T-cell (primary cell): ENCODE results near the gene C6orf120. TPM values are rescaled to one million over a fixed set of nuclear protein-coding genes. Genes with fewer than 3 reads are reported as not detected.

Experiments
- ATAC-seq, 4 experiments: fragments of 200-7000 bp in 3 of 4; fragments of 150-1000 bp in 1 of 4; cut with Tn5 transposase; replicated peaks in 1 of 4; 1 replicate in 3 of 4; 2 replicates in 1 of 4; pipeline ENCODE4 v1.10.0; 2021; ENCODE audit warnings: moderate library complexity in 3 of 4, mild to moderate bottlenecking in 2 of 4, moderate number of reproducible peaks in 1 of 4
- CTCF ChIA-PET, 2 donors: fragments of 300-600 bp; sonication (Branson Sonifier 250); formaldehyde crosslinking; loops; one replicate each; lab custom pipeline; 2022; ENCODE audit warnings: antibody characterized with exemption in 2 of 2; lab: Charles Lee
- POLR2A ChIA-PET, 2 donors: fragments of 300-600 bp; sonication (Branson Sonifier 250); formaldehyde crosslinking; loops; one replicate each; lab custom pipeline; 2022; ENCODE audit warnings: antibody characterized with exemption in 2 of 2; lab: Charles Lee
- DNase-seq, 35 experiments: peaks; one replicate each; pipeline versions ENCODE4 v3.0.0 to v3.0.0-alpha.2; 2013 to 2023
- H3K27ac ChIP-seq: one replicate; pipeline ENCODE4 v1.5.1; 2013; ENCODE audit warnings: low read length
- H3K27me3 ChIP-seq, 2 experiments: replicated peaks in 1 of 2; 1 replicate in 1 of 2; 2 replicates in 1 of 2; pipeline versions ENCODE4 v1.6.1 to v1.7.0; 2013; ENCODE audit warnings: low read length in 1 of 2, mixed read lengths in 1 of 2; ENCODE audit not compliant: control insufficient read depth in 2 of 2, insufficient read depth in 2 of 2; ENCODE audit errors: extremely low read depth in 1 of 2
- H3K36me3 ChIP-seq, 2 donors: 1 replicate in 1 of 2; 2 replicates in 1 of 2; pipeline versions ENCODE4 v1.6.1 to v1.7.0; 2013; ENCODE audit warnings: low read length in 1 of 2; ENCODE audit not compliant: control insufficient read depth in 2 of 2, insufficient read depth in 1 of 2; ENCODE audit errors: extremely low read depth in 1 of 2
- H3K4me1 ChIP-seq, 2 experiments: 1 replicate in 1 of 2; 2 replicates in 1 of 2; pipeline versions ENCODE4 v1.6.1 to v1.7.0; 2013; ENCODE audit warnings: low read length in 2 of 2, mixed read lengths in 1 of 2; ENCODE audit not compliant: insufficient read depth in 2 of 2, control insufficient read depth in 1 of 2; ENCODE audit errors: extremely low read depth in 1 of 2
- H3K4me3 ChIP-seq, 2 donors: 1 replicate in 1 of 2; 2 replicates in 1 of 2; pipeline versions ENCODE4 v1.5.1 to v1.7.0; 2013; ENCODE audit warnings: mild to moderate bottlenecking in 2 of 2, low read length in 1 of 2, moderate library complexity in 1 of 2; ENCODE audit not compliant: control insufficient read depth in 1 of 2; ENCODE audit errors: extremely low read depth in 1 of 2
- H3K9me3 ChIP-seq: 2 replicates; pipeline ENCODE4 v1.7.0; 2013
- H3K27ac Mint-ChIP-seq, 2 donors: one replicate each; pipeline ENCODE4 v1.8.0; 2020 to 2021; ENCODE audit warnings: mild to moderate bottlenecking in 2 of 2, mixed read lengths in 2 of 2
- H3K27me3 Mint-ChIP-seq, 2 donors: one replicate each; pipeline ENCODE4 v1.8.0; 2021 to 2022; ENCODE audit warnings: mixed read lengths in 2 of 2
- H3K36me3 Mint-ChIP-seq: one replicate; pipeline ENCODE4 v1.8.0; 2021; ENCODE audit warnings: mixed read lengths
- H3K4me1 Mint-ChIP-seq, 3 donors: one replicate each; pipeline ENCODE4 v1.8.0; 2020 to 2022; ENCODE audit warnings: mixed read lengths in 3 of 3, mild to moderate bottlenecking in 1 of 3
- H3K4me3 Mint-ChIP-seq, 3 donors: one replicate each; pipeline ENCODE4 v1.8.0; 2020 to 2022; ENCODE audit warnings: mild to moderate bottlenecking in 3 of 3, mixed read lengths in 3 of 3, moderate library complexity in 3 of 3
- H3K9me3 Mint-ChIP-seq, 3 donors: one replicate each; pipeline ENCODE4 v1.8.0; 2020 to 2022; ENCODE audit warnings: mixed read lengths in 3 of 3
- WGBS: methylation state at CpG from one replicate; pipeline ENCODE4 v1.1.5; 2013; ENCODE audit warnings: missing lambda C conversion rate; ENCODE audit not compliant: insufficient coverage; 5-methylcytosine and 5-hydroxymethylcytosine counted together
- total RNA-seq, 35 experiments: library from RNA in 6 of 35; stranded (reverse) in 6 of 35; fragments of 120-200 nt in 1 of 35; gene quantifications; one replicate each; pipeline versions ENCODE4 v1.2.1 to v1.2.4 and lab custom pipeline; 2013 to 2026

C6orf120 gene
- total RNA-seq, 5 donors from 2014 or later (not counting 1 experiment from before 2014, with no cell fraction given), result 17.6 to 30.7 (median 26.2) TPM

DNA sequence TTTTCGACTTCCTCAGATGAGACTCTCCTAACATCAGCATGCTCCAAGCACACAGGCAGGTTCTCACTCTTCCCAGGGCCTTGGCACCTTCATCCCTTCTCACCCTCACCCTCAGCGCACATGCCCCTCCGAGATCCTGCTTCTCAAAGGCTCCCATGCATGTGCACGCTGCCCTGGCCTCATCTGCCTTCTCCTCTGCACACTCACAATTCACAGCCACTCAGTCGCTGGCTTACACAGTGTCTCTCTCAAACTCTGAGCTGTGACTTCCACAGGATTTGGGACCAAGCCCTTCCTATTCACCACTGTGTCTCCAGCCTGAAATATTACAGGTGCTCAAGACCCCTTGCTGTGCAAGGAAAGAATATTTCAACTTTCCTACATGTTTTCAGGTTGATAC lies 30.4 kb upstream of the C6orf120 start:
- DNase-seq, result no peak
- Histone ChIP-seq H3K9me3 (no peaks in the 10 kb centered on the region), H3K27ac (no peak overlapping the region), H3K36me3 (peaks cover 4 to 11% of the 10 kb centered on the region in 2 donors), H3K4me3 (no peak overlapping the region), H3K4me1 (no peaks in the 10 kb centered on the region), H3K27me3 (no peaks in the 10 kb centered on the region)
- no peak for ATAC-seq
- Mint-ChIP-seq H3K4me3 (no peak overlapping the region), H3K4me1 (peaks cover 0 to 16% (median 7%) of the 10 kb centered on the region in 3 donors), H3K36me3 (peaks cover 51% of the 10 kb centered on the region), H3K9me3 (no peaks in the 10 kb centered on the region), H3K27ac (no peak overlapping the region), H3K27me3 (no peaks in the 10 kb centered on the region)
- ChIA-PET CTCF (no interaction called here), POLR2A (no interaction called here)
- WGBS, result 92% methylated on average over 5 of the region's 5 CpGs

DNA sequence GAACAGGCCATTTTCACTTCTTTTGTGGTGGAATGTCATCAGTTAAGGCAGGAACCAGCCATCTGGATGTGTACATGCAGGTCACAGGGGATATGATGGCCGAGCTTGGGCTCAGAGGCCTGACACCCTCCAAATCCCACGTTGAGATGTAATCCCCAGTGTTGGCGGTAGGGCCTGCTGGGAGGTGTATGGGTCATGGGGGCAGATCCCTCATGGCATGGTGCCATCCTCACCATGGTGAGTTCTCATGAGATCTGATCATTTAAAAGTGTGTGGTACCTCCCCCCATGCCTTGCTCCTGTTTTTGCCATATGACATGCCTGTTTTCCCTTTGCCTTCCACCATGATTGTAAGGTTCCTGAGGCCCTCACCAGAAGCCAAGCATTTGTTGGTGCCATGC lies 26.9 kb upstream of the C6orf120 start:
- no peaks in the 10 kb centered on the region for H3K27me3 Mint-ChIP-seq
- Histone ChIP-seq H3K9me3 (no peaks in the 10 kb centered on the region), H3K4me1 (no peaks in the 10 kb centered on the region), H3K27me3 (no peaks in the 10 kb centered on the region), H3K4me3 (no peak overlapping the region), H3K27ac (no peak overlapping the region), H3K36me3 (peaks cover 0 to 2% of the 10 kb centered on the region in 2 donors)
- WGBS, result 90% methylated on average over 2 of the region's 3 CpGs
- peaks cover 0 to 1% (median 0%) of the 10 kb centered on the region in 3 donors for H3K9me3 Mint-ChIP-seq
- ChIA-PET CTCF (no interaction called here), POLR2A (no interaction called here)
- no peak overlapping the region for H3K4me3 Mint-ChIP-seq
- H3K36me3 Mint-ChIP-seq, result peaks cover 53% of the 10 kb centered on the region
- ATAC-seq (no peak), DNase-seq (no peak)
- H3K27ac Mint-ChIP-seq, result no peak overlapping the region
- peaks cover 0 to 7% (median 3%) of the 10 kb centered on the region in 3 donors for H3K4me1 Mint-ChIP-seq

DNA sequence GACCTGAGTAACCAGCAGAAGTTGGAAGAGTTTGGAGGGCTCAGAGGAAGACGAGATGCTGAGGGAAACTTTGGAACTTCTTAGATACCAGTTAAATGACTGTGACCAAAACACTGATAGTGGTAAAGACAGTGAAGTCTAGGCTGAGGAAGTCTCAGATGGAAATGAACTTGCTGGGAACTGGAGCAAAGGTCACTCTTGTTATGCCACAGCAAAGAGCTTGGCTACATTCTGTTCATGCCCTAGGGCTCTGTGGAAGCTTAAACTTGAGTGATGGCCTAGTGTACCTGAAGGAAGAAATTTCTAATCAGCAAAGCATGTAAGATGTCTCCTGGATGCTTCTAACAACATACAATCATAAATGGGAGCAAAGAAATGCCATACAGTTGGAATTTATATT lies 24.8 kb upstream of the C6orf120 start:
- Mint-ChIP-seq H3K9me3 (peaks cover 0 to 15% (median 8%) of the 10 kb centered on the region in 3 donors), H3K4me3 (no peak overlapping the region), H3K36me3 (peaks cover 64% of the 10 kb centered on the region), H3K27ac (no peak overlapping the region), H3K4me1 (peaks cover 0 to 3% (median under 1%) of the 10 kb centered on the region in 3 donors), H3K27me3 (no peaks in the 10 kb centered on the region)
- ChIA-PET CTCF (no interaction called here), POLR2A (no interaction called here)
- no peaks in the 10 kb centered on the region for H3K36me3 ChIP-seq
- H3K9me3 ChIP-seq, result no peaks in the 10 kb centered on the region
- ATAC-seq, result no peak
- WGBS, result 80% methylated on average over 1 of the region's 1 CpG
- no peak overlapping the region for H3K4me3 ChIP-seq
- H3K4me1 ChIP-seq, result no peaks in the 10 kb centered on the region
- DNase-seq, result no peak
- no peaks in the 10 kb centered on the region for H3K27me3 ChIP-seq
- H3K27ac ChIP-seq, result no peak overlapping the region

DNA sequence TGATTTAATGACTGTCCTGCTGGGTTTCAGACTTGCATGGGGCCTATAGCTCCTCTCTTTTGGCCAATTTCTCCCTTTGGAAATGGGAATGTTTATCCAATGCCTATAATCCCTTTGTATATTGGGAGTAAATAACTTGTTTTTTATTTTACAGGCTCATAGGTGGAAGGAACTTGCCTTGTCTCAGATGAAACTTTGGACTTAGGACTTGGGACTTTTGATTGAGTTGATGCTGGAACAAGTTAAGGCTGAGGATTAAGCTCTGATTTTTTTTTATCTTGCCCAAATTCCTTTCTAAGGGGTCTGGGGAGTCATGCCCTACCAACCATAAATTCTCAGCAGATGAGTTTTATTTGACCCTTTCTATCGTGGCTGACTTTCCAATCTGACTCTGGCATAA lies 23.6 kb upstream of the C6orf120 start:
- Histone ChIP-seq H3K36me3 (no peaks in the 10 kb centered on the region), H3K4me3 (no peak overlapping the region), H3K27me3 (no peaks in the 10 kb centered on the region), H3K27ac (no peak overlapping the region), H3K9me3 (no peaks in the 10 kb centered on the region), H3K4me1 (no peaks in the 10 kb centered on the region)
- Mint-ChIP-seq H3K4me3 (no peak overlapping the region), H3K27ac (no peak overlapping the region), H3K9me3 (peaks cover 0 to 15% (median 8%) of the 10 kb centered on the region in 3 donors), H3K27me3 (no peaks in the 10 kb centered on the region), H3K36me3 (peaks cover 69% of the 10 kb centered on the region), H3K4me1 (peaks cover 0 to 6% (median 2%) of the 10 kb centered on the region in 3 donors)
- 75% methylated on average over 1 of the region's 1 CpG for WGBS
- ATAC-seq (no peak), DNase-seq (no peak)
- ChIA-PET POLR2A (no interaction called here), CTCF (no interaction called here)

DNA sequence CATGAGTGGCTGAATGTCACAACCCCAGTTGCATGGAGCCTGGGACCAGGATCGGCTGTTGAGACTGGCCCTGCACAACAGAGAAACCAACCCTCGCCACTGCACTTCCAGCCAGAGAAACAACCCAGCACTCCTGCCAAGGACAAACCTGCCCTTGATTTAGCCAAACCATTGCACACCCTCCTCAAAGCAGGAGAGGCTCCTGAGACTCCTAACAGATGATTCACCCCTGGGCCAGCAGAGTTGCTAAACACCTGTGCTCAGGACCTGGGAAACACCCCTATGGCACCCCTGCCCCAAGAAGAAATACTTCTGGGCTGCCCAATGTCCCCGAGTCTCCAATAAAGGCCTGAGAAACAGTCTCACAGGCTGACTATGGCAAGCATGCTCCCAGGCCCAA lies 17.9 kb upstream of the C6orf120 start:
- DNase-seq (no peak), ATAC-seq (no peak)
- ChIA-PET POLR2A (interaction anchor here in 1 of 2 donors (0.6 kb wide), 1 partner anchor 69 kb away, joined by 3 read pairs; no protein-coding TSS in a partner anchor), CTCF (no interaction called here)
- peaks cover 15 to 42% (median 19%) of the 10 kb centered on the region in 3 donors for H3K9me3 Mint-ChIP-seq
- no peaks in the 10 kb centered on the region for H3K27me3 Mint-ChIP-seq
- no peak overlapping the region for H3K27ac ChIP-seq
- no peaks in the 10 kb centered on the region for H3K4me1 ChIP-seq
- no peak overlapping the region for H3K4me3 Mint-ChIP-seq
- H3K4me3 ChIP-seq, result no peak overlapping the region
- no peaks in the 10 kb centered on the region for H3K27me3 ChIP-seq
- H3K4me1 Mint-ChIP-seq, result peaks cover 0 to 6% (median 2%) of the 10 kb centered on the region in 3 donors
- H3K27ac Mint-ChIP-seq, result no peak overlapping the region
- H3K36me3 Mint-ChIP-seq, result peaks cover 90% of the 10 kb centered on the region
- peaks cover 0 to 8% of the 10 kb centered on the region in 2 donors for H3K36me3 ChIP-seq
- WGBS, result 100% methylated on average over 3 of the region's 3 CpGs
- peaks cover 4% of the 10 kb centered on the region for H3K9me3 ChIP-seq

DNA sequence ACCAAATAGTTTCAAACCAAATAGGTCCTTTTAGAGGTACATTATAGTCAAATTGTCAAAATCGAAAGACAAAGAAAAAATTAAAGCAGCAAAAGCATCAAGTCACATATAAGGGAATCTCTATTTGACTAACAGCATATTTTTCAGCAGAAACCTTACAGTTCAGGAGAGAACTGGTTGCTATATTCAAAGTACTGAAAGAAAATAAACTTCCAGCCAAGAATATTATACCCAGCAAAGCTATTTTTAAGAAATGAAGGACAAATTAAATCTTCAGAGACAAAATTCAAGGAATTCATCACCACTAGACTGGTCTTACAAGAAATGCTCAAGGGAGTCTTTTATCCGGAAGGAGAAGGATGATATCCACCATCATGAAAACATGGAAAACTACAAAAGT lies 16.1 kb upstream of the C6orf120 start:
- peaks cover 13 to 37% (median 15%) of the 10 kb centered on the region in 3 donors for H3K9me3 Mint-ChIP-seq
- peaks cover 2 to 12% (median 4%) of the 10 kb centered on the region in 3 donors for H3K4me1 Mint-ChIP-seq
- Histone ChIP-seq H3K27me3 (no peaks in the 10 kb centered on the region), H3K4me3 (no peak overlapping the region), H3K36me3 (peaks cover 4 to 8% of the 10 kb centered on the region in 2 donors), H3K4me1 (no peaks in the 10 kb centered on the region), H3K9me3 (peaks cover 4% of the 10 kb centered on the region), H3K27ac (no peak overlapping the region)
- no peaks in the 10 kb centered on the region for H3K27me3 Mint-ChIP-seq
- ChIA-PET POLR2A (interaction anchor here in 1 of 2 donors (0.6 kb wide), 1 partner anchor 67 kb away, joined by 3 read pairs; no protein-coding TSS in a partner anchor), CTCF (no interaction called here)
- H3K27ac Mint-ChIP-seq, result no peak overlapping the region
- peaks cover 85% of the 10 kb centered on the region for H3K36me3 Mint-ChIP-seq
- no peak overlapping the region for H3K4me3 Mint-ChIP-seq
- no CpG with 5 or more reads among the region's 2 CpGs for WGBS
- DNase-seq (no peak), ATAC-seq (no peak)
